Measurements from ENCODE around the gene TMC4. TPM values are rescaled to one million over a fixed set of nuclear protein-coding genes. Genes with fewer than 3 reads are reported as not detected.

TMC4 gene
- total RNA-seq, 2 experiments from 2014 or later = 0.26 to 0.27 TPM

GRCh38 chr19:54121259-54121658 lies 51.7 kb downstream of the TMC4 start:
- Mint-ChIP-seq H3K27me3 (no peaks in the 10 kb centered on the region), H3K27ac (no peak overlapping the region), H3K9me3 (no peaks in the 10 kb centered on the region), H3K4me1 (ENCODE audit: low read depth) (peaks cover 11% of the 10 kb centered on the region), H3K36me3 (peaks cover 20% of the 10 kb centered on the region), H3K4me3 (no peak overlapping the region)
- CTCF ChIA-PET = no interaction called here
- DNase-seq = no peak
- intact Hi-C loops (cut with micrococcal nuclease) = no loop called here
- POLR2A ChIA-PET = no interaction called here

DNA sequence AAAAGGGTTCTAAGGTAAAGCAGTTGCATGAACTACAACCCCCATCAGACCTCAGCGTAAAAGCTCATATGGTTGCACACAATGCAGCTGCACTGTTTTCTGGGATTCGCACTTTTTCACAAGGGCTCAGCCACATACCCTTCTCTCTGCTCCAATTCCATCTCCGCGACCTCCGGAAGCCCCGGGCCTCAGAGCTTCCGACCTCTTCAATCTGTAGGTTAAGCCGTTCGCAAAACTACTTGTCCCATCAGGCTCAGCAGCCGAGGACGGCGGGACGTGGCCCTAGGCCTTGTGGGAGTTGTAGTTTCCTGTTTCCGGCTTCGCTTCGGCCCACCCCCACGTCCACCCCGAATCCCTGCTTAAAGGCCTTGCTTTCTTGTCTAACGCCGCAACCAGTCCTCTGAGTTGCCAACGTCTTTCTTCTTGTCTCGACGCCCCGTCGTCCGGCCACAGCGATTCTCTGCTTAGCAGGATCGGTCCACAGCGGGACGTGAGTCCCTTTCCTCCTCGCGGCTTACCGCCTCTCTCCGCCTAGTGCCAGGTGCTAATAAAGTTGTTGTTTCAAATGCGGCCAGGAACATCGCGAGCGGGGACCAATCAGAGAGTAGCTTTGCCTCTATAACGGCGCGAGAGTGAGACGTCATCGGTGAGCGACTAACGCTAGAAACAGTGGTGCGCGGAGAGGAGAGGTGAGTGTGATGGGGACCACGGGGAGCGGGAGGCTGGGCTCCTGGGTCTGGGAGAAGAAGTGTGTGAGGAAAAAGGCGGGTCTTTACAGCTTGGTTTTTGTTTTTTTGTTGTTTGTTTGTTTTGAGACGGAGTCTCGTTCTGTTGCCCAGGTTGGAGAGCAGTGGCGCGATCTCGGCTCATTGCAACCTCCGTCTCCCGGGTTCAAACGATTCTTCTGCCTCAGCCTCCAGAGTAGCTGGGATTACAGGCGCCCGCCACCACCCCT lies 57.6 kb downstream of the TMC4 start, which contains the start of the genes PRPF31 and TFPT:
TSS of gene PRPF31 (plus strand) at position 646 of the 955 bp plus-strand sequence. CDS start 2,525 bp downstream, outside the sequence.
TSS of gene TFPT (minus strand) at position 549 of the 955 bp plus-strand sequence. CDS start at position 161, 388 bp downstream.
- DNase-seq = peak; percentile 98
- no peaks in the 10 kb centered on the region for H3K27me3 Mint-ChIP-seq
- peak within 1 kb of the TSS; percentile 96 for H3K27ac Mint-ChIP-seq
- H3K36me3 Mint-ChIP-seq = peaks cover 30% of the 10 kb centered on the region
- no peaks in the 10 kb centered on the region for H3K9me3 Mint-ChIP-seq
- peak within 1 kb of the TSS; percentile 85 for H3K4me3 Mint-ChIP-seq
- H3K4me1 Mint-ChIP-seq (ENCODE audit: low read depth) = peaks cover 27% of the 10 kb centered on the region
- POLR2A ChIA-PET = interaction anchor here (0.7 to 2.6 kb wide), 9 partner anchors 10 to 249 kb away, joined by 3 to 19 read pairs (median 6); partner anchors contain the start of genes CNOT3, LENG1, MBOAT7 and MYADM
- intact Hi-C loops (cut with micrococcal nuclease) = loop anchor here (1.0 to 10.0 kb wide), 8 partner anchors 13 to 1928 kb away; partner anchors contain the start of genes CNOT3, LENG1, LENG8 and MYADM
- CTCF ChIA-PET = interaction anchor here (1.0 to 1.7 kb wide), 2 partner anchors 20 to 22 kb away, joined by 3 to 5 read pairs; partner anchors contain the start of gene CNOT3

DNA sequence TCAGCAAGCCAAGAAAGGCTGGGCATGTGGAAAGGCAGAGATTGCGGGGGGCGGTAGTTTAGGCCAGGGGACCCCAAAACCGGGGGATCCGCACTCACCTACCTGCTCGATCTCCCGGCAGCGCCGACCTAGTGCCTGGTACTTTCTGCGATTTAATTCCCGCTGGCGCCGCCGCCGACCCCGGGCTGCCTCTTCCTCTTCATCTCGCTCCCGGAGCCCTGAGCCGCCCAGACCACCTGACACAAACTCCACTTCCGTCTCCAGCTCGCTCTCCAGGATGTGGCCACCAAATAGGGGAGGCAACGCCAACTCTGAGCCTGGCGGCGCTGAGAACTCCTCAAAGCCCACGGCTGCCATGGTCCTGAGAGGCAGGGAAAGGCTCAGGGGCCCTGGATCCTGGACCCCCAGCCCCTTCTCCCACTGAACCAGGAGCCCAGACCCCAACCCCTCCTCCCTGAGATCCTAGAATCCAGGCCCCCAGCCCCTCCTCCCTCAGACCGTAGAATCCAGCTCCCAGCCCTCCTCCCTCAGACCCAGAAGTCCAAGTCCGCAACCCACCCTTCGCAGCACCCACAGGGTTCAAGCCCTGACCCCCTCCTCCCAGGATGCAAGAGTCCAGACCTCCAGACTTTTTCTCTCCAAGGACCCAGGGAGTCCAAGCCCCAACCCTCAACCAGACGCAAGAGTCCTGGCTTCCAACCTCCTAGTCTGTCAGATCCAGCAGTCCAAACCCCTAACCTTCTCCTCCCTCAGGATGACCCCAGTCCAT lies 58.4 kb downstream of the TMC4 start:
- H3K4me3 Mint-ChIP-seq = peak overlapping the region; percentile 85
- CTCF ChIA-PET = interaction anchor here (0.6 to 1.7 kb wide), 4 partner anchors 12 to 23 kb away, joined by 3 to 5 read pairs (median 3); partner anchors contain the start of genes CNOT3, NDUFA3 and OSCAR
- peaks cover 27% of the 10 kb centered on the region for H3K4me1 Mint-ChIP-seq (ENCODE audit: low read depth)
- H3K27ac Mint-ChIP-seq = peak overlapping the region; percentile 96
- peaks cover 28% of the 10 kb centered on the region for H3K36me3 Mint-ChIP-seq
- DNase-seq = peak; percentile 75
- H3K9me3 Mint-ChIP-seq = no peaks in the 10 kb centered on the region
- no peaks in the 10 kb centered on the region for H3K27me3 Mint-ChIP-seq
- intact Hi-C loops (cut with micrococcal nuclease) = loop anchor here (1.0 to 10.0 kb wide), 8 partner anchors 12 to 1927 kb away; partner anchors contain the start of genes CNOT3, LENG1, LENG8 and MYADM
- POLR2A ChIA-PET = interaction anchor here (0.7 to 2.6 kb wide), 9 partner anchors 9 to 248 kb away, joined by 3 to 19 read pairs (median 6); partner anchors contain the start of genes CNOT3, LENG1, MBOAT7 and MYADM

Other genes starting within 250 kb of the TMC4 start
- under 1 TPM in 1 of 2 experiments, not detected in 1; 0.02 TPM for gene CACNG8, start 210.2 kb downstream of the TMC4 start, total RNA-seq
- gene CACNG6, start 181.5 kb downstream of the TMC4 start, total RNA-seq = not detected
- not detected for gene VSTM1, start 109.3 kb downstream of the TMC4 start, total RNA-seq
- not detected for gene TARM1, start 91.8 kb downstream of the TMC4 start, total RNA-seq
- gene OSCAR, start 72.4 kb downstream of the TMC4 start, total RNA-seq = under 1 TPM; 0.29 to 0.59 TPM
- 100 to 1,000 TPM; 106 to 113 TPM for gene NDUFA3, start 70.3 kb downstream of the TMC4 start, total RNA-seq
- gene TFPT, start 57.5 kb downstream of the TMC4 start, total RNA-seq = 10 to 100 TPM; 27.1 to 31.6 TPM
- 10 to 100 TPM; 74.4 to 74.6 TPM for gene PRPF31, start 57.4 kb downstream of the TMC4 start, total RNA-seq
- gene CNOT3, start 35.4 kb downstream of the TMC4 start, total RNA-seq = 10 to 100 TPM; 54.6 to 58.7 TPM
- 1 to 10 TPM; 4.7 to 5.3 TPM for gene LENG1, start 13.4 kb downstream of the TMC4 start, total RNA-seq
- 100 to 1,000 TPM; 107 to 112 TPM for gene MBOAT7, start 16.4 kb upstream of the TMC4 start, total RNA-seq
- gene TSEN34, start 18.1 kb upstream of the TMC4 start, total RNA-seq = 10 to 100 TPM; 15.5 to 16.3 TPM
- gene RPS9, start 27.7 kb upstream of the TMC4 start, total RNA-seq = 1,000 to 10,000 TPM; 1,595 to 1,653 TPM
- gene LILRB3, start 49.8 kb upstream of the TMC4 start, total RNA-seq = 1 to 10 TPM in 1 of 2 experiments, under 1 TPM in 1; 0.68 to 1.6 TPM
- under 1 TPM in 1 of 2 experiments, not detected in 1; 0.26 TPM for gene LILRA6, start 69.6 kb upstream of the TMC4 start, total RNA-seq
- gene LILRB5, start 84.1 kb upstream of the TMC4 start, total RNA-seq = not detected
- gene LILRB2, start 108.0 kb upstream of the TMC4 start, total RNA-seq = not detected
- not detected for gene LILRA5, start 140.0 kb upstream of the TMC4 start, total RNA-seq
- gene LILRA4, start 166.0 kb upstream of the TMC4 start, total RNA-seq = not detected
- 1 to 10 TPM; 4.9 to 5.7 TPM for gene LAIR1, start 191.8 kb upstream of the TMC4 start, total RNA-seq
- gene TTYH1, start 242.3 kb upstream of the TMC4 start, total RNA-seq = not detected

Measured in activated CD4-positive, alpha-beta memory T cell treated with anti-CD3 and anti-CD28 coated beads for 36 hours (primary cell).